Lower leg skin (tissue), 3 donors: Measurements from ENCODE around the gene MGAT3.

Experiments
- POLR2A ChIP-seq, 2 donors: fragments of 450-650 bp; IDR thresholded peaks; one replicate each; pipeline ENCODE4 v1.6.1; 2016 to 2017; ENCODE audit warnings: antibody characterized with exemption in 2 of 2, mild to moderate bottlenecking in 1 of 2, moderate library complexity in 1 of 2
- TF ChIP-seq, protein P1 (sequence below), 3 donors: fragments of 450-650 bp; IDR thresholded peaks; one replicate each; pipeline ENCODE4 v1.5.1; 2016; ENCODE audit warnings: antibody characterized with exemption in 3 of 3, mild to moderate bottlenecking in 3 of 3, moderate library complexity in 2 of 3

DNA sequence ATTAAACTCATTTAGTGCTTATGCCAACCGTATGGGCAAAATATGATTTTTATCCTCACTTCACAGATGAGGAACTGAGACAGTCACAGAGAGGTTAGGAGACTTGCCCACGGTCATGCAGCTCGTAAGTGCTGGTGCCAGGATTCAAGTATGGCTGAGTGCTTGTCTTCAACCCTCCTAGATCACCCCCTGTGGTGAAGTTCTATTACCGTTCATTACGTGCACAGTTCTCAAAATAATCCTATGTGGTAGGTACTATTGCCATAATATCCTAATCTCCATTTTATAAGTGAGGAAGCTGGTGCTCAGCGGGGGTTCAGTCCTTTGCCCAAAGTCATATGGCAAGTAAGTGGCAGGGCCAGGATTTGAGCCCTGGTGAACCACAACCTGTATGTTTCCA is 46.8 kb downstream of the MGAT3 start:
- TF ChIP-seq, protein P1, sequence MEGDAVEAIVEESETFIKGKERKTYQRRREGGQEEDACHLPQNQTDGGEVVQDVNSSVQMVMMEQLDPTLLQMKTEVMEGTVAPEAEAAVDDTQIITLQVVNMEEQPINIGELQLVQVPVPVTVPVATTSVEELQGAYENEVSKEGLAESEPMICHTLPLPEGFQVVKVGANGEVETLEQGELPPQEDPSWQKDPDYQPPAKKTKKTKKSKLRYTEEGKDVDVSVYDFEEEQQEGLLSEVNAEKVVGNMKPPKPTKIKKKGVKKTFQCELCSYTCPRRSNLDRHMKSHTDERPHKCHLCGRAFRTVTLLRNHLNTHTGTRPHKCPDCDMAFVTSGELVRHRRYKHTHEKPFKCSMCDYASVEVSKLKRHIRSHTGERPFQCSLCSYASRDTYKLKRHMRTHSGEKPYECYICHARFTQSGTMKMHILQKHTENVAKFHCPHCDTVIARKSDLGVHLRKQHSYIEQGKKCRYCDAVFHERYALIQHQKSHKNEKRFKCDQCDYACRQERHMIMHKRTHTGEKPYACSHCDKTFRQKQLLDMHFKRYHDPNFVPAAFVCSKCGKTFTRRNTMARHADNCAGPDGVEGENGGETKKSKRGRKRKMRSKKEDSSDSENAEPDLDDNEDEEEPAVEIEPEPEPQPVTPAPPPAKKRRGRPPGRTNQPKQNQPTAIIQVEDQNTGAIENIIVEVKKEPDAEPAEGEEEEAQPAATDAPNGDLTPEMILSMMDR (IDR thresholded peaks at IDR 0.05) = no peak
- no peak for TF ChIP-seq POLR2A (IDR thresholded peaks at IDR 0.05)
